Measurements from ENCODE around the gene NEDD9. TPM values are rescaled to one million over a fixed set of nuclear protein-coding genes. Genes with fewer than 3 reads are reported as not detected.
A peak's percentile ranks its signal among the peaks of the same experiment; 100 is the strongest.

The NEDD9 gene
- total RNA-seq, 1 donor = 32.9 TPM

GRCh38 chr6:11206576-11206975 lies 25.9 kb downstream of the NEDD9 start:
- H2AFZ ChIP-seq (ENCODE audit: low read length) = no peak overlapping the region
- H3K4me2 ChIP-seq (ENCODE audit: insufficient read depth, low read length) = peak overlapping the region; percentile 61
- H3K4me3 ChIP-seq (ENCODE audit: insufficient read depth, low read length) = no peak overlapping the region
- H4K20me1 ChIP-seq (ENCODE audit: insufficient read depth, low read length) = no peaks in the 10 kb centered on the region
- H3K27me3 ChIP-seq (ENCODE audit: insufficient read depth, low read length) = no peaks in the 10 kb centered on the region
- no peaks in the 10 kb centered on the region for H3K9me3 ChIP-seq (ENCODE audit: low read depth, low read length)
- peaks cover 67% of the 10 kb centered on the region for H3K4me1 ChIP-seq (ENCODE audit: insufficient read depth, low read length)
- H3K27ac ChIP-seq (ENCODE audit: low read depth, low read length) = peak overlapping the region; percentile 99
- peaks cover 64% of the 10 kb centered on the region for H3K36me3 ChIP-seq (ENCODE audit: insufficient read depth, low read length)
- no peak for TF ChIP-seq CTCF (IDR thresholded peaks at IDR 0.05; ENCODE audit: extremely low read depth, low read depth, low read length)
- no peak for DNase-seq (ENCODE audit: insufficient read length, low spot score, missing footprints)
- H3K79me2 ChIP-seq (ENCODE audit: insufficient read depth, low read length) = peaks cover 66% of the 10 kb centered on the region

GRCh38 chr6:11204794-11205366 lies 27.6 kb downstream of the NEDD9 start:
- H3K9me3 ChIP-seq (ENCODE audit: low read depth, low read length) = no peaks in the 10 kb centered on the region
- no peak overlapping the region for H3K4me2 ChIP-seq (ENCODE audit: insufficient read depth, low read length)
- TF ChIP-seq CTCF (IDR thresholded peaks at IDR 0.05; ENCODE audit: extremely low read depth, low read depth, low read length) = no peak
- peaks cover 65% of the 10 kb centered on the region for H3K4me1 ChIP-seq (ENCODE audit: insufficient read depth, low read length)
- no peaks in the 10 kb centered on the region for H4K20me1 ChIP-seq (ENCODE audit: insufficient read depth, low read length)
- no peak overlapping the region for H2AFZ ChIP-seq (ENCODE audit: low read length)
- peak overlapping the region; percentile 0 for H3K27ac ChIP-seq (ENCODE audit: low read depth, low read length)
- no peak overlapping the region for H3K4me3 ChIP-seq (ENCODE audit: insufficient read depth, low read length)
- peaks cover 61% of the 10 kb centered on the region for H3K79me2 ChIP-seq (ENCODE audit: insufficient read depth, low read length)
- H3K27me3 ChIP-seq (ENCODE audit: insufficient read depth, low read length) = no peaks in the 10 kb centered on the region
- peaks cover 59% of the 10 kb centered on the region for H3K36me3 ChIP-seq (ENCODE audit: insufficient read depth, low read length)
- DNase-seq (ENCODE audit: insufficient read length, low spot score, missing footprints) = no peak

- Histone ChIP-seq H3K36me3 (ENCODE audit: insufficient read depth, low read length) (peaks cover 52% of the 10 kb centered on the region), H2AFZ (ENCODE audit: low read length) (no peak overlapping the region), H3K4me3 (ENCODE audit: insufficient read depth, low read length) (no peak overlapping the region), H3K4me1 (ENCODE audit: insufficient read depth, low read length) (peaks cover 57% of the 10 kb centered on the region), H4K20me1 (ENCODE audit: insufficient read depth, low read length) (no peaks in the 10 kb centered on the region), H3K4me2 (ENCODE audit: insufficient read depth, low read length) (no peak overlapping the region), H3K27ac (ENCODE audit: low read depth, low read length) (peak overlapping the region; percentile 83), H3K27me3 (ENCODE audit: insufficient read depth, low read length) (no peaks in the 10 kb centered on the region), H3K79me2 (ENCODE audit: insufficient read depth, low read length) (peaks cover 59% of the 10 kb centered on the region), H3K9me3 (ENCODE audit: low read depth, low read length) (no peaks in the 10 kb centered on the region)
- no peak for TF ChIP-seq CTCF (IDR thresholded peaks at IDR 0.05; ENCODE audit: extremely low read depth, low read depth, low read length)
- DNase-seq (ENCODE audit: insufficient read length, low spot score, missing footprints) = no peak
Observed at GRCh38 chr6:11204005-11204399, 28.5 kb downstream of the NEDD9 start.

GRCh38 chr6:11203306-11204004 lies 29.0 kb downstream of the NEDD9 start:
- H3K36me3 ChIP-seq (ENCODE audit: insufficient read depth, low read length) = peaks cover 49% of the 10 kb centered on the region
- H3K27ac ChIP-seq (ENCODE audit: low read depth, low read length) = peak overlapping the region; percentile 83
- H2AFZ ChIP-seq (ENCODE audit: low read length) = no peak overlapping the region
- no peaks in the 10 kb centered on the region for H4K20me1 ChIP-seq (ENCODE audit: insufficient read depth, low read length)
- H3K27me3 ChIP-seq (ENCODE audit: insufficient read depth, low read length) = no peaks in the 10 kb centered on the region
- H3K4me3 ChIP-seq (ENCODE audit: insufficient read depth, low read length) = no peak overlapping the region
- TF ChIP-seq CTCF (IDR thresholded peaks at IDR 0.05; ENCODE audit: extremely low read depth, low read depth, low read length) = no peak
- H3K79me2 ChIP-seq (ENCODE audit: insufficient read depth, low read length) = peaks cover 60% of the 10 kb centered on the region
- peaks cover 57% of the 10 kb centered on the region for H3K4me1 ChIP-seq (ENCODE audit: insufficient read depth, low read length)
- no peak for DNase-seq (ENCODE audit: insufficient read length, low spot score, missing footprints)
- no peaks in the 10 kb centered on the region for H3K9me3 ChIP-seq (ENCODE audit: low read depth, low read length)
- no peak overlapping the region for H3K4me2 ChIP-seq (ENCODE audit: insufficient read depth, low read length)
